Left lung (tissue), 10 donors: ENCODE measurements around the gene INTS1. TPM values are rescaled to one million over a fixed set of nuclear protein-coding genes. Genes with fewer than 3 reads are reported as not detected.

Experiments used
- ATAC-seq: fragments of 200-7000 bp; cut with Tn5 transposase; one replicate; pipeline ENCODE4 v1.9.1; 2020; ENCODE audit warnings: moderate library complexity
- DNase-seq, 4 donors: peaks; one replicate each; pipeline ENCODE4 v3.0.0-alpha.2; 2013 to 2020
- H3K27ac ChIP-seq, 2 donors: fragments of 200-600 bp; sonication (generic) in 1 of 2; one replicate each; pipeline versions ENCODE4 v1.5.0 to v1.8.0; 2020 to 2021
- H3K27me3 ChIP-seq, 2 donors: fragments of 200-600 bp; sonication (generic) in 1 of 2; one replicate each; pipeline versions ENCODE4 v1.5.0 to v1.8.0; 2020 to 2021
- H3K36me3 ChIP-seq, 2 donors: fragments of 200-600 bp; sonication (generic) in 1 of 2; one replicate each; pipeline versions ENCODE4 v1.5.0 to v1.8.0; 2020 to 2021
- H3K4me1 ChIP-seq, 2 donors: fragments of 200-600 bp; one replicate each; pipeline ENCODE4 v1.8.0; 2021
- H3K4me3 ChIP-seq, 2 donors: fragments of 200-600 bp; sonication (generic) in 1 of 2; one replicate each; pipeline versions ENCODE4 v1.5.0 to v1.8.0; 2020 to 2021; ENCODE audit warnings: mild to moderate bottlenecking in 1 of 2
- H3K9me3 ChIP-seq, 2 donors: fragments of 200-600 bp; sonication (generic) in 1 of 2; one replicate each; pipeline versions ENCODE4 v1.5.0 to v1.8.0; 2020 to 2021
- intact Hi-C, 2 donors: fragments of 100-400 bp; cut with DNase I; formaldehyde crosslinking; loops; one replicate each; pipeline versions ENCODE4 v1.11.2 to v1.14.2; 2022
- polyA plus RNA-seq, 6 donors: library from polyadenylated mRNA; unstranded; fragments of 120-200 nt; gene quantifications; one replicate each; pipeline ENCODE4 v1.2.1, GENCODE V29; 2013; ENCODE audit not compliant: insufficient read length in 6 of 6
- total RNA-seq, 2 donors: library from RNA; stranded (reverse); fragmentation: NEBNext Ultra II Directional; extraction: Animal tissue kit (Norgen Biotek cat#: 25700); gene quantifications; one replicate each; pipeline ENCODE4 v1.2.1, GENCODE V29; 2021
- TF ChIP-seq, protein P1 (sequence below), 2 donors: fragments of 200-600 bp; sonication (generic) in 1 of 2; IDR thresholded peaks; one replicate each; pipeline versions ENCODE4 v1.5.0 to v1.8.0; 2021; ENCODE audit warnings: antibody characterized with exemption in 2 of 2
- donor health status: DM: no; HTN: yes; CAD: no.
- donor health status: DM: no; HTN: no; CAD: no.

INTS1 gene
- total and polyA plus RNA-seq, 8 donors: 51.3 to 80.9 (median 61.6) TPM

DNA sequence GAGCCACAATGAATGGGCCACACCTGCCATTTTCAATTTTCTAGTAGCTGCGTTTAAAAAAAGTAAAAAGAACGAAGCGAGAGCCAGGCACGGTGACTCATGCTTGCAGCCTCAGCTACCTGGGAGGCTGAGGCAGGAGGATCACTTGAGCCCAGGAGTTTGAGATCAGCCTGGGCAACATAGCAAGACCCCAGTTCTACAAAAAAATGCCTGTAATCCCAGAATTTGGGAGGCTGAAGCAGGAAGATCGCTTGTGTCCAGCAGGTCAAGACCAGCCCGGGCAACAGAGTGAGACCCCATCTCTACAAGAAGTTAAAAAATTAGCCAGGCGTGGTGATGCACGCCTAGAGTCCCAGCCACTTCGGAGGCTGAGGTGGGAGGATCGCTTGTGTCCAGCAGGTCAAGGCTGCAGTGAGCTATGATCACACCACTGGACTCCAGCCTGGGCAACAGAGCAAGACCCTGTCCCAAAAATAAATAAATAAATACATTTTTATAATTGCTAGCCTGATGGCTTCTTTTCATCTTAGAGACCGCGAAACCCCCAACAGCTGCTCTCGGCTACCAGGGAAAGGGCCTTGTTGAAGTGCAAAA is 77.0 kb downstream of the INTS1 start:
- no peaks in the 10 kb centered on the region for H3K9me3 ChIP-seq
- ATAC-seq (no peak), DNase-seq (no peak)
- H3K4me1 ChIP-seq: no peaks in the 10 kb centered on the region
- no peak overlapping the region for H3K4me3 ChIP-seq
- intact Hi-C loops: no loop called here
- H3K27me3 ChIP-seq: peaks cover 0 to 78% of the 10 kb centered on the region in 2 donors
- no peaks in the 10 kb centered on the region for H3K36me3 ChIP-seq
- TF ChIP-seq, protein P1, sequence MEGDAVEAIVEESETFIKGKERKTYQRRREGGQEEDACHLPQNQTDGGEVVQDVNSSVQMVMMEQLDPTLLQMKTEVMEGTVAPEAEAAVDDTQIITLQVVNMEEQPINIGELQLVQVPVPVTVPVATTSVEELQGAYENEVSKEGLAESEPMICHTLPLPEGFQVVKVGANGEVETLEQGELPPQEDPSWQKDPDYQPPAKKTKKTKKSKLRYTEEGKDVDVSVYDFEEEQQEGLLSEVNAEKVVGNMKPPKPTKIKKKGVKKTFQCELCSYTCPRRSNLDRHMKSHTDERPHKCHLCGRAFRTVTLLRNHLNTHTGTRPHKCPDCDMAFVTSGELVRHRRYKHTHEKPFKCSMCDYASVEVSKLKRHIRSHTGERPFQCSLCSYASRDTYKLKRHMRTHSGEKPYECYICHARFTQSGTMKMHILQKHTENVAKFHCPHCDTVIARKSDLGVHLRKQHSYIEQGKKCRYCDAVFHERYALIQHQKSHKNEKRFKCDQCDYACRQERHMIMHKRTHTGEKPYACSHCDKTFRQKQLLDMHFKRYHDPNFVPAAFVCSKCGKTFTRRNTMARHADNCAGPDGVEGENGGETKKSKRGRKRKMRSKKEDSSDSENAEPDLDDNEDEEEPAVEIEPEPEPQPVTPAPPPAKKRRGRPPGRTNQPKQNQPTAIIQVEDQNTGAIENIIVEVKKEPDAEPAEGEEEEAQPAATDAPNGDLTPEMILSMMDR (IDR thresholded peaks at IDR 0.05): no peak
- H3K27ac ChIP-seq: no peak overlapping the region

DNA sequence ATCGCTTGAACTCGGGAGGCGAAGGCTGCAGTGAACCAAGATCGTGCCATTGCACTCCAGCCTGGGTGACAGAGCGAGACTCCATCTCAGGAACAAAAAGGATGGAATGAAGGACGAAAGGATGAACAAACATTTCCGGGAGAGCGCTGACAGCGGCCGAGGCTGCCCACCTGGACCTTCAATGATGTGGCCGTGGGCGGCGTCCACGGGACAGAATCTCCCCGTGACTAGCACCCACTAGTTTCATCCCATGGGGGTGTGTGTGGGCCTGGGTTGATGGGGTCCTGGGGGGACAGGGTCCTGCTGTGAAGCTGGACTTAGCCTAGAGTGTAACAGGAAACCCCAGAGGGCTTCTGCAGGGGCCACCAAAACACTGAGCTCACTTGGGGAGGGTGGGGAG is 77.7 kb downstream of the INTS1 start:
- TF ChIP-seq, protein P1 (IDR thresholded peaks at IDR 0.05): no peak
- DNase-seq (no peak), ATAC-seq (no peak)
- Histone ChIP-seq H3K9me3 (no peaks in the 10 kb centered on the region), H3K27me3 (peaks cover 0 to 78% of the 10 kb centered on the region in 2 donors), H3K4me1 (no peaks in the 10 kb centered on the region), H3K27ac (no peak overlapping the region), H3K4me3 (no peak overlapping the region), H3K36me3 (no peaks in the 10 kb centered on the region)
- intact Hi-C loops: no loop called here

DNA sequence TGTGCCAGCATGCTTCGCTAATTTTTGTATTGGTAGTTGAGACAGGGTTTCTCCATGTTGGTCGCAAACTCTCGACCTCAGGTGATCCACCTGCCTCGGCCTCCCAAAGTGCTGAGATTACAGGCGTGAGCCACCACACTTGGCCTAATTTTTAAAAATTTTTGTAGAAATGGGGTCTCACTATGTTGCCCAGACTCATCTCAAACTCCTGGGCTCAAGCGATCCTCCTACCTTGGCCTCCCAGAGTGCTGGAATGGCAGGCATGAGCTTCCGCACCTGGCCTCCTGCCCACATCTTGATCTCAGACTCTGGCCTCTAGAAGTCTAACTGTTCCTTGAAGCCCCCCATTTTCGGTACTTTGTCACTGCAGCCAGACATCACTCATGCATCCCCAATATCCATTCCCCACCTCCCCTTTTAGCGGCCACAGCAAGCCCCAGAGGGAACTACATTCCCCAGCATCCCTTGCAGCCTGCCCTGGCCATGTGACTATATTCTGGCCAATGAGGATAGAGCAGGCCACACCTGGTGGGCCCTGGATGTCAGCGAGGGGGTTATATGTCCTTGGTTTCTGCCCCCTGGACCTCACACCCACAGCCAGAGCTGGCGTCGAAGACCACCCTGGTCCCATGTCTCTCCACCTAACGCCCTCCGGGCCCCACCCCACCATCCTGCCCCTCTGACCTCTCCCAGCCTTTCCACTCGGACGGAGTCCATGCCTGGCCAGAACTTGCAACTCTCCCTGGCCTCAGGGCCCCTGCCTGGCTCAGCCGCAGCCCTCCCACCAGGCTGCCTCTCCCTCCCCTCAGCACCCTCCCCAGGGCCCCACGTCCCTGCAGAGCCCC is 78.7 kb downstream of the INTS1 start:
- H3K4me1 ChIP-seq: no peaks in the 10 kb centered on the region
- H3K27me3 ChIP-seq: peaks cover 0 to 78% of the 10 kb centered on the region in 2 donors
- no peaks in the 10 kb centered on the region for H3K36me3 ChIP-seq
- H3K9me3 ChIP-seq: no peaks in the 10 kb centered on the region
- intact Hi-C loops: no loop called here
- no peak overlapping the region for H3K27ac ChIP-seq
- DNase-seq (no peak), ATAC-seq (no peak)
- TF ChIP-seq, protein P1 (IDR thresholded peaks at IDR 0.05): no peak
- no peak overlapping the region for H3K4me3 ChIP-seq

DNA sequence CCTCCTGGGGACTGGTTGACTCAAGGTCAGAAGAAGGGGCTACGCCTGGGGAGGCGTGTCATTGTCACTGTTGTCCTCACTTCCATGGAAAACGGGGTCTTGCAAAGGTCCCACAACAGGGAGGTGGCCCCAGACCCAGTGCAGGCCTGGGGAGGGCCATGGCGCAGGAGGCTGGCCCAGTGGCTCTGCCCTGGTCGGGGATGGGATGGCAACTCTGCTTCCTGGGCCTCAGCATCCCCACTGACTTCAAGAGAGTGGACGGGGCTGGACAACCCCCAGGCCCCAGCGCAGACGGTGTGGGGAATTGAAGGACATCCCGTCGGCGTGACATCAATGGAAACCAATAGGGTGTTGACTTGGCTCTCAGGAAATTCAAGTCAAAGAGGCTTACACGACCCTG is 80.1 kb downstream of the INTS1 start:
- H3K27me3 ChIP-seq: peaks cover 0 to 72% of the 10 kb centered on the region in 2 donors
- ATAC-seq (no peak), DNase-seq (no peak)
- intact Hi-C loops: no loop called here
- no peak overlapping the region for H3K4me3 ChIP-seq
- no peak overlapping the region for H3K27ac ChIP-seq
- H3K36me3 ChIP-seq: no peaks in the 10 kb centered on the region
- no peaks in the 10 kb centered on the region for H3K4me1 ChIP-seq
- TF ChIP-seq, protein P1 (IDR thresholded peaks at IDR 0.05): no peak
- no peaks in the 10 kb centered on the region for H3K9me3 ChIP-seq

DNA sequence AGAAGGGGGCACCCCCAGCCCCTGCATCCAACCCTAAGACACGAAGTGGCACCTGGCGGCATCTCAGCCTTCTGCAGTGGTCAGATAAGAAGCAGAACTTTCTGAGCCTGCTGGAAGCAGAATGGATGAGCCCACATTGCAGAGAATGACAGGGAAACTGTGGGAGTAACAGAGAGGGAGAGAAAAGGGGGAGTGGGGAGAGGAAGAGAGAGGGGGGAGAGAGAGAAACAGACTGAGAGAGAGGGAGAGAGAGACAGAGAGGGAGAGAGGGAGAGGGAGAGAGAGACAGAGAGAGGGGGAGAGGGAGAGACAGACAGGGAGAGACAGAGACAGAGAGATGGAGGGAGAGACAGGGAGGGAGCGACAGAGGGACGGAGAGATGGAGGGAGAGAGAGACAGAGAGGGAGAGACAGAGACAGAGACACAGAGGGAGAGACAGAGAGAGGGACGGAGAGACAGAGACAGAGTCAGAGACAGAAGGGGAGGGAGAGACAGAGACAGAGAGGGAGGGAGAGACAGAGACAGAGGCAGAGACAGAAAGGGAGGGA is 80.9 kb downstream of the INTS1 start:
- Histone ChIP-seq H3K9me3 (no peaks in the 10 kb centered on the region), H3K27ac (no peak overlapping the region), H3K27me3 (peaks cover 0 to 74% of the 10 kb centered on the region in 2 donors), H3K36me3 (no peaks in the 10 kb centered on the region), H3K4me1 (no peaks in the 10 kb centered on the region), H3K4me3 (no peak overlapping the region)
- intact Hi-C loops: no loop called here
- TF ChIP-seq, protein P1 (IDR thresholded peaks at IDR 0.05): no peak
- ATAC-seq: no peak
- no peak for DNase-seq
